Measurements from ENCODE around the gene SLC5A11.
A peak's percentile ranks its signal among the peaks of the same experiment; 100 is the strongest.
"Not testable (repeated sequence)": the region's sequence is repeated elsewhere in the genome, so short reads cannot be mapped to it uniquely, and the experiment has no call there.

SLC5A11 gene, protein sequence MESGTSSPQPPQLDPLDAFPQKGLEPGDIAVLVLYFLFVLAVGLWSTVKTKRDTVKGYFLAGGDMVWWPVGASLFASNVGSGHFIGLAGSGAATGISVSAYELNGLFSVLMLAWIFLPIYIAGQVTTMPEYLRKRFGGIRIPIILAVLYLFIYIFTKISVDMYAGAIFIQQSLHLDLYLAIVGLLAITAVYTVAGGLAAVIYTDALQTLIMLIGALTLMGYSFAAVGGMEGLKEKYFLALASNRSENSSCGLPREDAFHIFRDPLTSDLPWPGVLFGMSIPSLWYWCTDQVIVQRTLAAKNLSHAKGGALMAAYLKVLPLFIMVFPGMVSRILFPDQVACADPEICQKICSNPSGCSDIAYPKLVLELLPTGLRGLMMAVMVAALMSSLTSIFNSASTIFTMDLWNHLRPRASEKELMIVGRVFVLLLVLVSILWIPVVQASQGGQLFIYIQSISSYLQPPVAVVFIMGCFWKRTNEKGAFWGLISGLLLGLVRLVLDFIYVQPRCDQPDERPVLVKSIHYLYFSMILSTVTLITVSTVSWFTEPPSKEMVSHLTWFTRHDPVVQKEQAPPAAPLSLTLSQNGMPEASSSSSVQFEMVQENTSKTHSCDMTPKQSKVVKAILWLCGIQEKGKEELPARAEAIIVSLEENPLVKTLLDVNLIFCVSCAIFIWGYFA

GRCh38 chr16:24845726-24846547 lies at the start of gene SLC5A11:
SLC5A11 (plus strand) TSS chr16:24845963; CDS start chr16:24858644, 12,681 bp downstream.
- no peak for DNase-seq

- no peak for DNase-seq
Measured at GRCh38 chr16:24800586-24800985, 45.2 kb upstream of the SLC5A11 start.

DNA sequence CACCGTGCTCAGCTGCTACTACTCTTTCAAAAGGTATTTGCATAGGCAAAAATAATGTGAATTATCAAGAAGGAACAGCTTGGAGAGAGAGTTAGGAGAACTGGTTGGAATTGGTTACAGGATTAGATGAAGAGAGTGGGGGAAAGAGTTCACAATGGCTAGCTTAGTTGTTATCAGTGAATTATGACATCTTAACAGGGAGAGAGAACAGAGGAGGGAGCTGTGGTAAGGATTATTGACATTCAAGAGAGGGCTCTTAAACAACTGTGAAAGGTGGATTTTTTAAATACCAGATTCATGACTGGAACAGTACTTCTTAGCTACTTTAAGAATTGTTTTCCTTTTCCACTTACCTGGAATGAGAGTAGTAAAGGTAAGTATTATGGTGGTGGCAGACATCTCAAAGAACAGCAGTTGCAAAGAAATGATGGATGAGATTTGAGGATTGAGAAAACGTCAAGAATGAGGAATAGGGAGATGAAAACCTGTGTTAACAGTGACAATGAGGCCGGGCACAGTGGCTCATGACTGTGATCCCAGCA lies 43.9 kb upstream of the SLC5A11 start:
- DNase-seq, result no peak

DNA sequence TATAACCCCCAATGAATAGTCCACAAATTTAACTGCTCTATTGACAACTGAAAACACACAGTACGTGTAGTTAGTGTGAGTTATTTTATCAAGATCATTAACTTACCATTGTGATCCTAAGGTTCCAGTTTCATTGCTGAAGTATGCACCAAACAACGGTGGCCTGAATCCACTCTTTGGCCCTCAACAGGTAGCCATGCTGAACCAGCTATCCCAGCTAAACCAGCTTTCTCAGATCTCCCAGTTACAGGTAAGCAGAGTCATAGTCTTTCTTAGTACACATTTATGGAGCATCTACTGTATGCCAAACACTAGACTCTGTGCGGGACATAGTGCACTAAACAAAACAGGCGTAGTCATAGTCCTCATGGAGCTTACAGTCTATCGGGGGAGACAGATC lies 40.3 kb upstream of the SLC5A11 start:
- no peak for DNase-seq

DNA sequence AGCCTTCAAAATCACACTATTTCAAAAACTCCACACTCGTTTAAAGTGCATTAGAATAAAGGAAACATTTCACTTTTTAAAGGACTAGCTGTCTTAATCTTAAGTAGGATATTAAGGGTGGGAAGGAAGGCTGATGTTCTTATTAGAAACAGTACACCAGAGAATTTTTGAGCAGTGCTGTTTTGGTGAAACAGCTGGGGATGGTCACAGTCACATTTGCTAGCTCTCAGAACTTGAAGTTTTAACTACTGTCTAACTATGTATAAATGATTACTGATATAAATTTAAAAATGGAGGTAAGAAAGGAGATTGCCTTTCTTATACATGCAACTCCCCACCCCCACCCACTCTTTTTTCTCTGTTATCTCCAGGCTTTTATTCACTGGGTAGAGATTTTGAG lies 38.5 kb upstream of the SLC5A11 start:
- no peak for DNase-seq

DNA sequence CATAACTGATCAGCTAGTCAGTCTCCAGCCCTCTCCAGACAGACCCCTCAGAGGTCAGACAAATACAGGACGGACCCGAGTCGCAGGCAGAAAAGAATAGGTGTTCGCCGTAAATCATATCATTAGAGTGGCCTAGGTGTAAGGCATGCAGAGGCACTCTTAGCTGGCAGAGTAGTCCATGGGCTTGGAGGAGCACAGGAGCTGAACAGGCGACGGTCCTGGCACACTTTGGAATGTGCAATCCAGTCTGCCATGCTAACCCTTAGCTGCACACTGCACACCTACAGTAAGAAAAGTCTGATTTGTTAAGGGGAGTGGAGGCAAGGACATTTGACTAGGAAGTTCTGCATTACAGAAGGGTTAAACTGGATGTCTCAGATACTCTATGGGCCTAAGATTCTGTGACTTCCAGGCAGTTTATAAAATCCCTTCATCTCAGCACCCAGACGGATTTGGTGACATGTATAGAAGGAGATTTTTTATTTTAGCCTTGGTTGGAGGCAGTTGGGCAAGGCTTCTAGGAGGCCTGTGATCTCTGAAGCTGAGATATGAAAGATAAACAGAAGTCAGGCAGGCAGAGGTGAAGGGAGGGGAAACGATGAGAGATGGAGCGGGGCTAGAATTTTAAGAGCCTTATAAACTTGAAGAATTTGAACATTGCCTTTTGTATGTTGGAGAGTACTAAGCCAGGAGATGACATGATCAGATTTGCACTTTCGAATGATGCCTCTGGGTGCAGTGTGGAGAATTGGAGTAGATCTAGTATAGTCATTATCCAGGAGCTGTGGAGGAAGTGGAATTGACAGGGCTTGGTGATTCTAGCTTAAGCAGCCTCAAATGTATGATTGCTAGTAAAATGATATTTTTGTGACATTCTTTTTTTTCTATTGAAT lies 34.6 kb upstream of the SLC5A11 start:
- DNase-seq, result no peak

DNA sequence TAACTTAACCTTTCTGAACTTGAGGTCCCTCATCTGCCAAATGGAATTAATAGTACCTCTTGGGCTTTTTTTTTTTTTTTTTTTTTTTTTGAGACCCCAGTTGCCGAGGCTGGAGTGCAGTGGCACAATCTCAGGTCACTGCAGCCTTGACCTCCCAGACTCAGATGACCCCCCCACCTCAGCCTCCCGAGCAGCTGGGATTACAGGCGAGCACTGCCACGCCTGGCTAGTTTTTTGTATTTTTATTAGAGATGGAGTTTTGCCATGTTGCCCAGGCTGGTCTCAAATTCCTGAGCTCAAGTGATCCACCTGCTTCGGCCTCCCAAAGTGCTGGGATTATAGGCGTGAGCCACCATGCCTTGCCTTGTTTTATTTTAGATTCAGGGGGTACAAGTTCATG lies 33.0 kb upstream of the SLC5A11 start:
- DNase-seq, result not testable (repeated sequence)

DNA sequence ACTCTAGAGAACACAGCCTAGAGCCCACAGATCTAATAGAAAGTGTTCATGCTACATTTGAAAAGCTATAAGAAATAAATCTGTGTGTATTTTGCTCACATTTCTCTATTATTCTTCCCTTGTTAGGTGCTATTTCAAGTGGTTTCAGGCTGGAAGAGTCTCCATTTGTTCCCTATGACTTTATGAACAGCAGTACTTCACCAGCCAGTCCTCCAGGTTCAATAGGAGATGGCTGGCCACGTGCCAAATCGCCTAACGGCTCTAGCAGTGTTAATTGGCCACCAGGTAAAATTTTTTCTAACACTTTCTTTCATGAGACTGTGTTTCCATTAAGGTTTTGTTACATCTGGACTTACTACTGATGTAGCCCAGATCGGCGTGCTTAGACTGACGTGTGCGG lies 30.7 kb upstream of the SLC5A11 start:
- no peak for DNase-seq

GRCh38 chr16:24816688-24817087 lies 29.1 kb upstream of the SLC5A11 start:
- DNase-seq, result no peak

- DNase-seq, result no peak
Measured at GRCh38 chr16:24819462-24820040, 26.2 kb upstream of the SLC5A11 start.

DNA sequence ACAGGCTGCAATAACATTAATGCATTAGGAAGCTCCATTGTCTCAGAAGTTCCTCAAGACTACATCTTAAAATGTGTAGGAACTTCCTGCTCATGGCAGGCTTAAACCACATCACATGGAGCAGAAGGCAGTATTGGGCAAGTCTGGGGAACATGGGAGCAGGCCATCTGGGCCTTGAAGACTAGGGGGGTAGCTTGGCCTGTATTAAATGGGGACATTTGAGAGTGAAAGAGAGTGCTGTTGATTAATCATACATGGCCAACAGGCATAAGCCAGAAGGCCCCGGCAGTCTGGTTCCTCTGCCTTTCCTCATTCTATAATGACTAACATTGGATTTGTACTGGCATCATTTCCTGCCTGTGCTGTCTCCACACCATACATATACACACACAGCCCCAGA lies 25.2 kb upstream of the SLC5A11 start:
- DNase-seq, result no peak

- DNase-seq, result no peak
Measured at GRCh38 chr16:24821129-24821528, 24.6 kb upstream of the SLC5A11 start.

DNA sequence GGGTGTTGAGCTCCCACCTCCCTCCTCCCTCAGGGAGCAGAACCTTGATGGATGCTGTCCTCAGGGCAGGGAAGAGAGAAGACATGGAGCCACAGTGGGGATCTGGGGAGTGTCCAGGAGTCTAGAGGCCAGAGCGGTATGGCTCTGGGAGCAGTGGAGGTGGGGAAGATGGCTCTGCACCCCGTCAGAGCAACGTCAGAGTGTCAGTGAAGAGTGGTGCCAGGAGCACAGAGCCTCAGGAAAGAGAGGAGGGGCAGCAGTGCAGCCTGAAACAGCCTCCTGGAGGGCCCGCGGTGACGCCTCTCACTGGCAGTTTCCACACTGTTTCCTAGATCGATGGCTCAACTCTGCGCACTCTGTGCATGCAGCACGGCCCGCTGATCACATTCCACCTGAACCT lies 23.2 kb upstream of the SLC5A11 start:
- DNase-seq, result no peak

DNA sequence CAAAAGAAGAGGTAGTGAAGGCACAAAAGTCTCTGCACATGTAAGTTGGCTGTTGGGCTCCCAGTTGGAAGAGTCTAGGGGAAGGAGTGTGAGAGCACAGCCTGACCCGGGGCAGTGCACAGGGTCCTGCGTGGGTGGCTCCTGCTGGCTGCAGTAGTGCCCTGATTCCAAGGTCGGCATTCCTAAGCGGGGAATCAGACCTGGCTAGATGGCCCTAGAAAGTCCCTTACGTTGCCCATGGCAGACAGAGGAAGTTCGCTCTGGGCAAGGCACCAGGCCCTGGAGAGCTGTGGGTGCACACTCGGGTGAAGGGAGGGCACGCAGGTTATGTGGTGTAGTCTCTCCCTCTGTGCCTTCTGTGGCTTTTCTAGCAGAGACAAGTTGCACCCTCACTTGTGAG lies 22.8 kb upstream of the SLC5A11 start:
- no peak for DNase-seq

- DNase-seq, result no peak
Measured at GRCh38 chr16:24825696-24826095, 20.1 kb upstream of the SLC5A11 start.

- no peak for DNase-seq
Measured at GRCh38 chr16:24826096-24826690, 19.6 kb upstream of the SLC5A11 start.

DNA sequence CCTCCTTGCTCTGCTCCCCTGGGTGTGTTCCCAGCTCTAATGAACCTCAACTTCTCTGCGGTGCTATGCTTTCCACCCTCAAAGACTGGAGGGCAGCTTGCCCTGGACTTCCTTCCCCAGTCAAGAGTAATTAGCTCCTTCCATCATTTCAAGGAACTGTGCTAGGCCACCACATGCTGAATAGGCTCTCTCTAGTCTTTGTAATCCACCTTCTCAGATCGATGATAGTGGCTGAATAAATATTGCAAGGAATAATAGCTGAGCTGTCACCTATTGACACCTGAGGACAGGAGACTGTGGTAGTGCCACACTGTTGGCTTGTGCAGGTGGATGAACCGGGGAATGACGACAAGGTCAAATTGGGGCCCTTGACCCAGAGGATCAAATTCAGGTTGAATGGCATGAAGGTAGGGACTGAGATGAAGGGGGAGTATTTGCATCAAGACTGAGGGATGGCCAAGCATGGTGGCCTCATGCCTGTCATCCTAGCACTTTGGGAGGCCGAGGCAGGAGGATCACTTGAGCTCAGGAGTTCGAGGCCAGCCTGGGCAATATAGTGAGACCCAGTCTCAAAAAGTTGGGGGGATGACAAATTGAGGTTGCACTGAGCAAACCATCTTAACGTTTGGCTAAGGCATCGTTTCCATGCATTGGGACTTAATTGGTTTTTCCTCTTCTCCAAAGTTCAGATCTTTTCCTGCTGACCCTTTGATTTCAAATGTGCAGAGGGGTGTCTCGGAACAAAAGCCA lies 18.8 kb upstream of the SLC5A11 start:
- no peak for DNase-seq

- peak; percentile 10 for DNase-seq
Measured at GRCh38 chr16:24829153-24829552, 16.6 kb upstream of the SLC5A11 start.

GRCh38 chr16:24833352-24833751 lies 12.4 kb upstream of the SLC5A11 start:
- DNase-seq, result no peak

DNA sequence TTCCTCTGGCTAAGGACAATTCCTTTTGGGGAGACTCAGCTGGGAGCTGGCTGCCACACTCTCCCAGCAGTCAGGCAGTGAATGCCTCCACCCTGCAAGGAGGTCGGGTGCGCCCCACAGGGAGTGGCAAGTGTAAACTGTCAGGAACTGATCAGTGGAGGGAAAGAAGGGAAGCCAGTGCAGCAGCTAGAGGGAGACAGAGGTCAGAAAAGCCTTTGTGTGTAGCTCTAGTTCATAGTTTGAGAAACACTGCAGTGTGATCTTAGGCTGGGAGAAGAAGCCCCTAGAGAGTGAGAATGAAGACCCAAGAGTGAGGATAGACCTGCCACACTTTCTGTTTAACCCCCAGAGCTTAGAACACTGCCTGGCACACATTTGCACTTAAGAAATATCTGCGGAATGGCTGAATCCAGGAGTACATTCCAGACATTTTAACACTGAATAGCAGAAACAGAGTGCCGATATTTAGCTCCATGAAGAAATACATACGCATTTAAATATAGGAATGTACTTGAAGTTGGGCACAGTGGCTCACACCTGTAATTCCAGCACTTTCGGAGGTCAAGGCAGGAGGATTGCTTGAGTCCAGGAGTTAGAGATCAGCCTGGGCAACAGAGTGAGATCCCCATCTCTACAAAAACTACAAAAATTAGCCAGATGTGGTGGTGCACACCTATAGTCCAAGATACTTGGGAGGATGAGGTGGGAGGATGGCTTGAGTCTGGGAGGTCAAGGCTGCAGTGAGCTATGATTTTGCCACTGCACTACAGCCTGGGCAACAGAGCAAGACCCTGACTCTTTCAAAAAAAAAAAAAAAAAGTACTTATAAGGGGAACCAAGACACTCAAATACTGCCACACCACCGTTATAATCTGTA lies 11.1 kb upstream of the SLC5A11 start:
- DNase-seq, result peak; percentile 66

Data from OCI-M1 (cell line).